H1 (cell line): Measurements from ENCODE around the gene MYL9. TPM values are rescaled to one million over a fixed set of nuclear protein-coding genes. Genes with fewer than 3 reads are reported as not detected.

Experiments used
- CTCF ChIA-PET: fragments of 300-600 bp; sonication (Branson Sonifier 250); formaldehyde crosslinking; loops from one replicate; lab custom pipeline; 2021; ENCODE audit not compliant: partially characterized antibody; lab: Charles Lee
- POLR2A ChIA-PET: fragments of 300-600 bp; sonication (Branson Sonifier 250); formaldehyde crosslinking; loops from one replicate; lab custom pipeline; 2021; ENCODE audit warnings: inconsistent platforms; ENCODE audit not compliant: partially characterized antibody; lab: Charles Lee
- DNase-seq, 2 experiments: peaks; one replicate each; pipeline versions ENCODE4 v3.0.0 to v3.0.0-alpha.2; 2010 to 2022; ENCODE audit warnings: low spot score in 2 of 2, low read depth in 1 of 2, mixed read lengths in 1 of 2
- FAIRE-seq: peaks from 2 replicates; lab custom pipeline; 2011; peaks lifted over from hg19 to GRCh38; lab: Jason Lieb, UNC
- H2AFZ ChIP-seq: 2 replicates; pipeline ENCODE4 v1.8.1; 2012; ENCODE audit warnings: low read length, inconsistent platforms
- H2AK5ac ChIP-seq: 2 replicates; pipeline ENCODE4 v1.6.1; 2013; ENCODE audit warnings: low read depth, low read length
- H2BK120ac ChIP-seq: replicated peaks from 2 replicates; pipeline ENCODE3; 2013; ENCODE audit warnings: low read depth, low read length, inconsistent platforms
- H2BK12ac ChIP-seq: 2 replicates; pipeline ENCODE4 v1.6.1; 2013; ENCODE audit warnings: low read depth, low read length
- H2BK15ac ChIP-seq: 2 replicates; pipeline ENCODE4 v1.6.1; 2013; ENCODE audit warnings: low read length
- H2BK20ac ChIP-seq: 2 replicates; pipeline ENCODE4 v1.6.1; 2013; ENCODE audit warnings: low read length
- H2BK5ac ChIP-seq: 2 replicates; pipeline ENCODE4 v1.6.1; 2013; ENCODE audit warnings: low read depth, low read length
- H3K14ac ChIP-seq: 2 replicates; pipeline ENCODE4 v1.6.1; 2013; ENCODE audit warnings: inconsistent platforms; ENCODE audit not compliant: insufficient read length
- H3K18ac ChIP-seq: 2 replicates; pipeline ENCODE4 v1.6.1; 2013; ENCODE audit warnings: low read length; ENCODE audit errors: extremely low read depth
- H3K23ac ChIP-seq: 2 replicates; pipeline ENCODE4 v1.6.1; 2013; ENCODE audit warnings: inconsistent platforms; ENCODE audit not compliant: insufficient read length
- H3K23me2 ChIP-seq: 2 replicates; pipeline ENCODE4 v1.6.1; 2013; ENCODE audit warnings: low read depth, low read length
- H3K27ac ChIP-seq: 2 replicates; pipeline ENCODE4 v1.6.1; 2011; ENCODE audit warnings: low read depth, low read length, inconsistent platforms
- H3K27me3 ChIP-seq, 4 experiments: replicated peaks in 1 of 4; 1 replicate in 1 of 4; 2 replicates in 3 of 4; pipeline versions ENCODE4 v1.6.1 to v1.8.1; 2011 to 2013; ENCODE audit warnings: low read length in 3 of 4, mild to moderate bottlenecking in 3 of 4, inconsistent platforms in 2 of 4, mixed read lengths in 2 of 4, moderate library complexity in 1 of 4; ENCODE audit not compliant: control insufficient read depth in 3 of 4, insufficient read depth in 3 of 4; ENCODE audit errors: extremely low read depth in 1 of 4
- H3K36me3 ChIP-seq, 4 experiments: 2 replicates each; pipeline versions ENCODE4 v1.6.1 to v1.8.1; 2011 to 2013; ENCODE audit warnings: mild to moderate bottlenecking in 4 of 4, low read length in 3 of 4, moderate library complexity in 2 of 4, control low read depth in 1 of 4, inconsistent platforms in 1 of 4; ENCODE audit not compliant: insufficient read depth in 4 of 4, control insufficient read depth in 2 of 4
- H3K4ac ChIP-seq: replicated peaks from 2 replicates; pipeline ENCODE3; 2013; ENCODE audit warnings: low read length, low read depth, mixed read lengths, inconsistent platforms; ENCODE audit not compliant: insufficient read length
- H3K4me1 ChIP-seq, 4 experiments: replicated peaks in 1 of 4; 1 replicate in 1 of 4; 2 replicates in 3 of 4; pipeline versions ENCODE4 v1.6.1 to v1.8.1; 2011 to 2013; ENCODE audit warnings: low read length in 3 of 4, inconsistent platforms in 2 of 4, mixed read lengths in 1 of 4; ENCODE audit not compliant: insufficient read depth in 4 of 4, control insufficient read depth in 3 of 4
- H3K4me2 ChIP-seq, 2 experiments: 2 replicates each; pipeline versions ENCODE4 v1.6.1 to v1.8.1; 2011 to 2013; ENCODE audit warnings: low read depth in 2 of 2, low read length in 2 of 2, control low read depth in 1 of 2, inconsistent platforms in 1 of 2, mild to moderate bottlenecking in 1 of 2; ENCODE audit not compliant: insufficient read depth in 1 of 2
- H3K4me3 ChIP-seq, 4 experiments: fragments of 200-600, 300-600 bp in 1 of 4; sonication (generic), shearing (Covaris generic), sonication (Bioruptor Twin) in 1 of 4; 2 replicates each; pipeline versions ENCODE4 v1.5.1 to v1.8.1; 2011 to 2016; ENCODE audit warnings: low read length in 4 of 4, low read depth in 3 of 4, control low read depth in 2 of 4, inconsistent platforms in 2 of 4, mild to moderate bottlenecking in 2 of 4, mixed read lengths in 1 of 4, moderate library complexity in 1 of 4; ENCODE audit not compliant: insufficient read depth in 2 of 4; ENCODE audit errors: extremely low read depth in 1 of 4
- H3K56ac ChIP-seq: replicated peaks from 2 replicates; pipeline ENCODE3; 2013; ENCODE audit warnings: low read depth, mild to moderate bottlenecking, mixed read lengths, low read length, inconsistent platforms; ENCODE audit not compliant: insufficient read length
- H3K79me1 ChIP-seq: 2 replicates; pipeline ENCODE4 v1.6.1; 2013; ENCODE audit warnings: low read depth, low read length, control low read depth
- H3K79me2 ChIP-seq, 2 experiments: 2 replicates each; pipeline versions ENCODE4 v1.6.1 to v1.8.1; 2012 to 2013; ENCODE audit warnings: low read length in 2 of 2, mild to moderate bottlenecking in 2 of 2, inconsistent platforms in 1 of 2; ENCODE audit not compliant: insufficient read depth in 2 of 2, control insufficient read depth in 1 of 2
- H3K9ac ChIP-seq, 4 experiments: replicated peaks in 1 of 4; 1 replicate in 1 of 4; 2 replicates in 3 of 4; pipeline versions ENCODE4 v1.6.1 to v1.8.1; 2011 to 2013; ENCODE audit warnings: low read depth in 3 of 4, low read length in 3 of 4, control low read depth in 2 of 4, mild to moderate bottlenecking in 2 of 4, moderate library complexity in 2 of 4, inconsistent platforms in 1 of 4; ENCODE audit errors: extremely low read depth in 1 of 4
- H3K9me3 ChIP-seq, 2 experiments: 2 replicates each; pipeline versions ENCODE4 v1.6.1 to v1.8.1; 2012 to 2013; ENCODE audit warnings: mild to moderate bottlenecking in 2 of 2, moderate library complexity in 2 of 2, control low read depth in 1 of 2, inconsistent platforms in 1 of 2, low read depth in 1 of 2, low read length in 1 of 2, mixed read lengths in 1 of 2; ENCODE audit not compliant: insufficient read depth in 2 of 2
- H4K20me1 ChIP-seq, 2 experiments: replicated peaks in 1 of 2; 2 replicates each; pipeline versions ENCODE3 to v1.8.1; 2011 to 2013; ENCODE audit warnings: inconsistent platforms in 2 of 2, low read length in 2 of 2, mild to moderate bottlenecking in 1 of 2; ENCODE audit not compliant: insufficient read depth in 2 of 2, control insufficient read depth in 1 of 2
- H4K5ac ChIP-seq: 2 replicates; pipeline ENCODE4 v1.6.1; 2013; ENCODE audit warnings: low read length, low read depth, mixed read lengths, inconsistent platforms; ENCODE audit not compliant: insufficient read length
- H4K8ac ChIP-seq: 2 replicates; pipeline ENCODE4 v1.8.0; 2013; ENCODE audit warnings: mild to moderate bottlenecking, moderate library complexity, low read length, inconsistent platforms; ENCODE audit not compliant: insufficient read depth; ENCODE audit errors: extremely low read depth
- H4K91ac ChIP-seq: replicated peaks from 2 replicates; pipeline ENCODE3; 2013; ENCODE audit warnings: low read length, mixed read lengths, inconsistent platforms; ENCODE audit not compliant: insufficient read length
- BCL11A ChIP-seq, 2 experiments: IDR thresholded peaks; one replicate each; pipeline ENCODE4 v1.6.1; 2011; ENCODE audit warnings: low read depth in 2 of 2, low read length in 2 of 2, mild to moderate bottlenecking in 2 of 2
- KDM5A ChIP-seq: fragments of 200-600 bp; IDR thresholded peaks from 2 replicates; pipeline ENCODE4 v1.7.1; 2012; ENCODE audit warnings: mild to moderate bottlenecking, low read length, inconsistent platforms, mixed read lengths
- RAD21 ChIP-seq, 2 experiments: IDR thresholded peaks in 1 of 2; conservative IDR thresholded peaks in 1 of 2; 2 replicates each; pipeline ENCODE4 v1.6.1; 2011; ENCODE audit warnings: low read depth in 2 of 2, low read length in 2 of 2, improper control_type of control experiment in 1 of 2, inconsistent platforms in 1 of 2, mild to moderate bottlenecking in 1 of 2, moderate library complexity in 1 of 2
- SP1 ChIP-seq: IDR thresholded peaks from 2 replicates; pipeline ENCODE4 v1.6.1; 2011; ENCODE audit warnings: low read depth, low read length
- SP4 ChIP-seq: IDR thresholded peaks from 2 replicates; pipeline ENCODE4 v1.6.1; 2012; ENCODE audit warnings: low read length, inconsistent platforms
- TAF1 ChIP-seq: IDR thresholded peaks from 2 replicates; pipeline ENCODE4 v1.6.1; 2011; ENCODE audit warnings: mild to moderate bottlenecking, low read depth, low read length
- WGBS, 2 experiments: shearing (Covaris generic) in 1 of 2; methylation state at CpG; one replicate each; pipeline versions ENCODE4 v1.1.6 to v1.1.7; 2013 to 2015; ENCODE audit warnings: low lambda C conversion rate in 2 of 2, mixed read lengths in 2 of 2, inconsistent platforms in 1 of 2, low coverage in 1 of 2, missing lambda C conversion rate in 1 of 2; ENCODE audit not compliant: insufficient replicate concordance in 2 of 2, insufficient coverage in 1 of 2, insufficient read length in 1 of 2; ENCODE audit errors: extremely low coverage in 1 of 2, missing lambda C conversion rate in 1 of 2; 5-methylcytosine and 5-hydroxymethylcytosine counted together
- polyA plus RNA-seq, 7 experiments: library from polyadenylated mRNA; depleted of rRNA in 3 of 7; stranded (reverse) in 5 of 7; unstranded in 2 of 7; fragments of >200 nt in 5 of 7; fragments of 200-250 nt in 2 of 7; gene quantifications; 1 replicate in 5 of 7; 2 replicates in 1 of 7; 4 replicates in 1 of 7; pipeline versions ENCODE4 v1.2.1 to v1.2.3, GENCODE V29; 2011 to 2013; ENCODE audit warnings: missing spikeins in 2 of 7, mixed read lengths in 2 of 7
- total RNA-seq: library from RNA; stranded (reverse); fragmentation: NEBNext Ultra II Directional; extraction: Animal tissue kit (Norgen Biotek cat#: 25700); gene quantifications from 2 replicates; pipeline ENCODE4 v1.2.1, GENCODE V29; 2021

Gene MYL9
- total and polyA plus RNA-seq, 2 of the 8 experiments (the other 6 are each of a cell fraction or from before 2014, with no cell fraction given): 26.8 to 193 TPM

GRCh38 chr20:36528875-36529417 lies 12.4 kb upstream of the MYL9 start:
- 89% methylated on average over 11 of the region's 14 CpGs; no CpG with 5 or more reads in 1 of the 2 experiments for WGBS, 2 experiments
- H3K56ac ChIP-seq: no peak overlapping the region

More at GRCh38 chr20:36528875-36529417, 12.4 kb upstream of the MYL9 start:
- Histone ChIP-seq H3K27ac (no peak overlapping the region), H3K4ac (no peak overlapping the region), H3K23ac (no peak overlapping the region), H2AK5ac (no peak overlapping the region), H3K79me2 (no peaks in the 10 kb centered on the region), H4K5ac (no peak overlapping the region), H3K23me2 (no peaks in the 10 kb centered on the region), H3K27me3 (no peaks in the 10 kb centered on the region), H2BK12ac (no peak overlapping the region), H2BK5ac (no peak overlapping the region), H4K20me1 (peaks cover 8 to 14% of the 10 kb centered on the region in 2 experiments), H3K9me3 (no peaks in the 10 kb centered on the region), H3K4me3 (no peak overlapping the region), H2BK15ac (no peak overlapping the region), H2AFZ (no peak overlapping the region), H3K14ac (no peak overlapping the region), H4K8ac (no peak overlapping the region), H3K4me2 (no peak overlapping the region), H3K18ac (no peak overlapping the region), H3K36me3 (peaks cover 6 to 29% (median 18%) of the 10 kb centered on the region in 4 experiments), H2BK20ac (no peak overlapping the region), H3K79me1 (no peaks in the 10 kb centered on the region; the same call in 1 of the 2 replicates), H4K91ac (no peak overlapping the region), H2BK120ac (no peak overlapping the region), H3K9ac (no peak overlapping the region), H3K4me1 (no peaks in the 10 kb centered on the region)
- no peak for TF ChIP-seq SP1
- no peak for TF ChIP-seq RAD21 (IDR thresholded peaks at IDR 0.05 in 1 of 2, conservative IDR thresholded peaks at IDR 0.05 in 1 of 2; ENCODE audit: low read depth in 2 of 2, low read length in 2 of 2)
- TF ChIP-seq SP4: no peak
- TF ChIP-seq BCL11A (IDR thresholded peaks at IDR 0.05; ENCODE audit: low read depth in 2 of 2, low read length in 2 of 2): no peak
- no peak for TF ChIP-seq TAF1
- no peak for TF ChIP-seq KDM5A
- DNase-seq: no peak
- ChIA-PET POLR2A (interaction anchor here (1.1 to 1.2 kb wide), 2 partner anchors 12 to 21 kb away, joined by 3 to 4 read pairs; no protein-coding TSS in a partner anchor), CTCF (interaction anchor here (0.7 to 2.6 kb wide), 5 partner anchors 13 to 129 kb away, joined by 3 to 16 read pairs (median 5); partner anchors contain the start of gene MYL9)
- no peak for FAIRE-seq
